NT2/D1 (cell line): ENCODE measurements around the gene DSTYK.

Experiments used
- SUZ12 ChIP-seq: IDR thresholded peaks from 2 replicates; pipeline ENCODE4 v1.6.1; 2011; ENCODE audit not compliant: insufficient read length, insufficient read depth; ENCODE audit errors: extremely low read depth
- YY1 ChIP-seq: IDR thresholded peaks from 2 replicates; pipeline ENCODE4 v1.6.1; 2011; ENCODE audit not compliant: insufficient read length, insufficient read depth

DNA sequence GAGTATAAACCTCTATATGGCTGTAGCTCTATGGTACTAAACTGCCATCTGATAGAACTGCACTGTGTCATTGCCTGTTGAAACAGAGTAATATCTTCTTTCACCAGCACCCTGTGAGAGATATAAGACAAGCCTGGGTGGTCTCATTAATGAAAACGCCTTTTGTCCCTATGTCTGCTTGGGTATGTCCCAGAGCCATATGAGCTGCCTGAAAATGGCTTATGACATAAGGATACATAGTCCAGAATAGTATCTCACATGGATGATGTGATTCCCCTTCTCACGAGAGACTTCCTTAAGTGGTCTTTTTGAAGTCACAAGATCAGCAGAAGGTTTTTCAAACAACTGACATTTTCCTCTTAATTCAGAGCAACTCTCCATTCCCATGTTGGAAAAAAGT lies 8.9 kb upstream of the DSTYK start:
- TF ChIP-seq YY1 (no peak), SUZ12 (no peak)
